HFFc6 (cell line): Measurements from ENCODE around the gene HECW1. TPM values are rescaled to one million over a fixed set of nuclear protein-coding genes. Genes with fewer than 3 reads are reported as not detected.

Experiments used
- DNase-seq: peaks from one replicate; pipeline ENCODE4 v3.0.0-alpha.2; 2018
- H3K27ac Mint-ChIP-seq: 2 replicates; pipeline ENCODE4 v1.8.0; 2020; ENCODE audit warnings: mild to moderate bottlenecking, mixed read lengths
- H3K27me3 Mint-ChIP-seq: 2 replicates; pipeline ENCODE4 v1.8.0; 2021; ENCODE audit warnings: mild to moderate bottlenecking, moderate library complexity, mixed read lengths; ENCODE audit not compliant: insufficient read depth
- H3K36me3 Mint-ChIP-seq: 2 replicates; pipeline ENCODE4 v1.8.0; 2021; ENCODE audit warnings: low read depth, mixed read lengths
- H3K4me1 Mint-ChIP-seq: 2 replicates; pipeline ENCODE4 v1.8.0; 2020; ENCODE audit warnings: low read depth, mixed read lengths
- H3K4me3 Mint-ChIP-seq: 2 replicates; pipeline ENCODE4 v1.8.0; 2020; ENCODE audit warnings: mild to moderate bottlenecking, moderate library complexity, mixed read lengths
- H3K9me3 Mint-ChIP-seq: 2 replicates; pipeline ENCODE4 v1.8.0; 2020; ENCODE audit warnings: mild to moderate bottlenecking, mixed read lengths
- total RNA-seq, 6 experiments: library from RNA; stranded (reverse); fragmentation: NEBNext Ultra II Directional; extraction: Animal tissue kit (Norgen Biotek cat#: 25700); gene quantifications; 2 replicates in 1 of 6; 3 replicates in 5 of 6; pipeline ENCODE4 v1.2.3, GENCODE V29; 2021
- TF ChIP-seq, protein P1 (sequence below): fragments of 200-600 bp; sonication (generic); IDR thresholded peaks from 2 replicates; pipeline ENCODE4 v1.5.0; 2021; ENCODE audit warnings: antibody characterized with exemption, mild to moderate bottlenecking

The HECW1 gene
- total RNA-seq, 6 experiments from 2014 or later: 3.4 to 6.5 (median 5.3) TPM

DNA sequence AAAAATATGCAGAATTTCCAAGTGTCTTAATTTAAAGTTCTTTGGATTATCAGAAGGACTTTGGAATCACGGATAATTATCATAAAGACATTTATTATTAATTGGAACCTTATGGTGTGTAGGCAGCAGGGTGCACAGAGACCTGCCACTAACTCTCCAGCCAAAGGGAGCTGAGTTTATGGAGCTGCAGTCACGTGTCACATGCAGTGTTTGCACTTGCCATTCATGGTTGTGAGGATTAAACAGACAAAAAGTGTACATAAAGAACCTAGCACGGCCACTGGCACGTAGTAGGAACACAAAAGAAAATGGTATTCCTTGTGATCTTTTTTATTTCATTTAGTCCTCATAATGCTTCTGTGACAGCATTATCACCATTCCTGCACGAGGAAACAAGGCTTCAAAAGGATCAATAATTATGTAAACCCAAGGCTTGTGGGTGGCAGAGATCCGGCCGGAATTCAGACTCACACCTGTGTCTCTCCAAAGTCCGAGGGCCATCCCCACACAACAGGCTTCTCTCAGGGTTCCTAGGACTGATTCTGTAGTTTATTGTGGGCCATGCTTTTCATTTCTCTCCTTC lies 326.5 kb downstream of the HECW1 start:
- Mint-ChIP-seq H3K27ac (no peak overlapping the region), H3K9me3 (no peaks in the 10 kb centered on the region), H3K36me3 (no peaks in the 10 kb centered on the region), H3K27me3 (peaks cover 3% of the 10 kb centered on the region), H3K4me3 (no peak overlapping the region), H3K4me1 (peaks cover 5% of the 10 kb centered on the region; the same call in 1 of the 2 replicates)
- DNase-seq: no peak
- TF ChIP-seq, protein P1, sequence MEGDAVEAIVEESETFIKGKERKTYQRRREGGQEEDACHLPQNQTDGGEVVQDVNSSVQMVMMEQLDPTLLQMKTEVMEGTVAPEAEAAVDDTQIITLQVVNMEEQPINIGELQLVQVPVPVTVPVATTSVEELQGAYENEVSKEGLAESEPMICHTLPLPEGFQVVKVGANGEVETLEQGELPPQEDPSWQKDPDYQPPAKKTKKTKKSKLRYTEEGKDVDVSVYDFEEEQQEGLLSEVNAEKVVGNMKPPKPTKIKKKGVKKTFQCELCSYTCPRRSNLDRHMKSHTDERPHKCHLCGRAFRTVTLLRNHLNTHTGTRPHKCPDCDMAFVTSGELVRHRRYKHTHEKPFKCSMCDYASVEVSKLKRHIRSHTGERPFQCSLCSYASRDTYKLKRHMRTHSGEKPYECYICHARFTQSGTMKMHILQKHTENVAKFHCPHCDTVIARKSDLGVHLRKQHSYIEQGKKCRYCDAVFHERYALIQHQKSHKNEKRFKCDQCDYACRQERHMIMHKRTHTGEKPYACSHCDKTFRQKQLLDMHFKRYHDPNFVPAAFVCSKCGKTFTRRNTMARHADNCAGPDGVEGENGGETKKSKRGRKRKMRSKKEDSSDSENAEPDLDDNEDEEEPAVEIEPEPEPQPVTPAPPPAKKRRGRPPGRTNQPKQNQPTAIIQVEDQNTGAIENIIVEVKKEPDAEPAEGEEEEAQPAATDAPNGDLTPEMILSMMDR: no peak

DNA sequence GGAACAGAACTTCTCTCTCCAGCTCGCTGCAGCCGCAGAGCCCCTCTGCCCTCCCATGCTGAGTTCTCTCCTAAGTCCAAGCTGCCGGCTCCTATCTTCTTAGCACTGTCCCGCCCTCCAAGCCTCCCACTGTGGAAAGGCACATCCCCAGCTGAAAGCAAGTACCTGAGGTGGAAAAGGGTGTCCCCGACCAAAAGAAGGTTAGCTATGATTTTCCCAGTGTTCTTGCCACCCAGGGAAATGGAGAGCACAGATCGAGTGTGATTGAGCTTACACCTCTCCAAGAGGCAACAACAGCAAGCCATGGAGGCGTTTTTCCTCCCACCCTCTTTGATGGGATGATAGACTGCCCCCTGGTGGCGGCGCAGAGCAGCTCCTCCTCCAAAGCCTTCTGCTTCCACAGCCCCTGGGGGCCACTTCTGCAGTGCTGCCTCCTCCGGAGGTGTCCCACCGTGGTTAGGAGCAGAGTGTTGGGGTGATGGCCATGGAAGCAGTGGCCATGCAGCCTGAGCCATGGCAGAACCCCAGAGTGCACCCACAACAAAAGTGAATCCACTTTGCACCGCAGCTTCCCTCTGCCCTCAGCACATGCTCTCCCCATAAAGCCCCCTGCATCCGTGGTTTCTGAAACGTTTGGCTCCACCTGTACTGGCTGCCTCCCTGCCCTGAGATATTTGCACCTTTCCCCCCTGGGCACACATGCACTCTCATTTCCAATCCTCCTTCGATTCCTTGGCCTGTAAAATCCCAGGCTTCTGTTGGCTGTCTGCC lies 327.4 kb downstream of the HECW1 start:
- Mint-ChIP-seq H3K27ac (no peak overlapping the region), H3K4me3 (no peak overlapping the region), H3K27me3 (no peaks in the 10 kb centered on the region; the same call in 1 of the 2 replicates), H3K4me1 (peaks cover 5% of the 10 kb centered on the region; the same call in 1 of the 2 replicates), H3K36me3 (no peaks in the 10 kb centered on the region), H3K9me3 (no peaks in the 10 kb centered on the region)
- TF ChIP-seq, protein P1: peak; percentile 98
- DNase-seq: peak; percentile 33

DNA sequence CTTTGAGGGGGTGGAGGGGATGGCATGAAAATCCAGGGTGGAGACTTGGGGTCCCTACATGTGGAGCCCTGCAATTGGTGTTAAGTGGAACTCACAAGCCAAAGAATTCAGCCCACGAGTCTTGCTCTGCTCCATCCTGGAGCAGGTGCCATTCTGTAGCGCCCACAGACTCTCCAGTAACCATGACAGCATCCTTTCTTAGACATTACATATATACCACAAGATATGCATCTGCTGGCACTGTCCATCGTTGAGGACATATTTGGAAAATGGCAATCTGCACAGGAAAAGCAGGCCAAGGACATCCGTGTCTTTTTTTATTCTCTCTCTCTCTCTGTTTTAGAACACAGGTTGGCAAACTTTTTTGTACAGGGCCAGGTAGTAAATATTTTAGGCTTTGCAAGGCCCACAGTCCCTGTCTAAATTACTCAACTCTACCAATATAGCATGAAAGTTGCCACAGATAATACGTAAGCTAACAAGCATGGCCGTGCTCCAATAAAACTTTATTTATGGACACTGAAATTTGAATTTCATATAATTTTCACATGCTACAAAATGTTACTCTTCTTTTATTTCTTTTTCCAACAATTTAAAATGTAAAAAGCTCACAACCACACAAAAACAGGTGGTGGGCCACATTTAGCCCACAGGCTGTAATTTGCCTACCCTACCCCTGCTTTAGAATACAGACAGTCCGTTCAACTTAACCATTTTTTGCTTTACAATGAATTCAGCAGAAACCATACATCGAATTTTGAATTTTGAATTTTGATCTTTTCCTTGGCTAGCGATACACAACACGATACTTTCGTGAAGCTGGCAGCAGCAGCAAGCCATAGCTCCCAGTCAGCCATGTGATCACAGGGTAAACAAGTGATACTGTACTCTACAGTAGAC lies 329.0 kb downstream of the HECW1 start:
- DNase-seq: no peak
- H3K27ac Mint-ChIP-seq: no peak overlapping the region
- no peaks in the 10 kb centered on the region for H3K9me3 Mint-ChIP-seq
- peaks cover 5% of the 10 kb centered on the region; the same call in 1 of the 2 replicates for H3K4me1 Mint-ChIP-seq
- no peaks in the 10 kb centered on the region; the same call in 1 of the 2 replicates for H3K27me3 Mint-ChIP-seq
- TF ChIP-seq, protein P1: no peak
- H3K4me3 Mint-ChIP-seq: no peak overlapping the region
- H3K36me3 Mint-ChIP-seq: no peaks in the 10 kb centered on the region

DNA sequence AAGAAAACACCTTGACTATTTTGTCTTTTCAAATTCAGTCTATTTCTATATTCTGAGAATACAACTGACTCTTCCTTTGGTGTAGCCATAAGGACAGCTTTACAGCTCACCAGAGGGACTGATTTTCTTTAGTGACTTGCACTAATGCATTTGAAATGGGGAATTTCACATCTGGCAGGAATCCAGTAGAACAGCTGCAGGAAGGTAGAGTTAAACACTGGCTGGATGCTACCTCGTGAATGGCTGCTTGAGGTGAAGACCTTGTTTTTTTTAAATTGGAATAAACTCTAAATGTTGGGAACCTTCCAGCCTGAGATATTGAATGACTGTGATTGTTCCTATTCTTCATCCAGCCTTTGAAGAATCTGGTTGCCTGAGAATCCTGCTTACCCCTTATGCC lies 330.9 kb downstream of the HECW1 start:
- Mint-ChIP-seq H3K27ac (no peak overlapping the region), H3K9me3 (no peaks in the 10 kb centered on the region), H3K36me3 (no peaks in the 10 kb centered on the region), H3K4me3 (no peak overlapping the region), H3K27me3 (no peaks in the 10 kb centered on the region; the same call in 1 of the 2 replicates), H3K4me1 (peaks cover 5% of the 10 kb centered on the region; the same call in 1 of the 2 replicates)
- no peak for DNase-seq
- TF ChIP-seq, protein P1: no peak
